Measurements from ENCODE around the gene SORBS1.

GRCh38 chr10:95277201-95277570 lies 284.0 kb downstream of the SORBS1 start:
- no peak for TF ChIP-seq EZH2 (IDR thresholded peaks at IDR 0.05; ENCODE audit: borderline replicate concordance)
- TF ChIP-seq, protein P1, sequence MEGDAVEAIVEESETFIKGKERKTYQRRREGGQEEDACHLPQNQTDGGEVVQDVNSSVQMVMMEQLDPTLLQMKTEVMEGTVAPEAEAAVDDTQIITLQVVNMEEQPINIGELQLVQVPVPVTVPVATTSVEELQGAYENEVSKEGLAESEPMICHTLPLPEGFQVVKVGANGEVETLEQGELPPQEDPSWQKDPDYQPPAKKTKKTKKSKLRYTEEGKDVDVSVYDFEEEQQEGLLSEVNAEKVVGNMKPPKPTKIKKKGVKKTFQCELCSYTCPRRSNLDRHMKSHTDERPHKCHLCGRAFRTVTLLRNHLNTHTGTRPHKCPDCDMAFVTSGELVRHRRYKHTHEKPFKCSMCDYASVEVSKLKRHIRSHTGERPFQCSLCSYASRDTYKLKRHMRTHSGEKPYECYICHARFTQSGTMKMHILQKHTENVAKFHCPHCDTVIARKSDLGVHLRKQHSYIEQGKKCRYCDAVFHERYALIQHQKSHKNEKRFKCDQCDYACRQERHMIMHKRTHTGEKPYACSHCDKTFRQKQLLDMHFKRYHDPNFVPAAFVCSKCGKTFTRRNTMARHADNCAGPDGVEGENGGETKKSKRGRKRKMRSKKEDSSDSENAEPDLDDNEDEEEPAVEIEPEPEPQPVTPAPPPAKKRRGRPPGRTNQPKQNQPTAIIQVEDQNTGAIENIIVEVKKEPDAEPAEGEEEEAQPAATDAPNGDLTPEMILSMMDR (IDR thresholded peaks at IDR 0.05; ENCODE audit: poor library complexity) = no peak
- no peak for TF ChIP-seq EZH2phosphoT487 (IDR thresholded peaks at IDR 0.05; ENCODE audit: low read depth, severe bottlenecking, unreplicated experiment)

Data from hepatocyte (in vitro differentiated cells).